SK-N-SH (cell line): Measurements from ENCODE around the gene ELOVL2. TPM values are rescaled to one million over a fixed set of nuclear protein-coding genes. Genes with fewer than 3 reads are reported as not detected.

ENCODE experiments used
- CTCF ChIA-PET: fragments of 300-600, 350-600 bp; formaldehyde crosslinking; extraction: SDS; loops from one replicate; lab custom pipeline; 2021; lab: Yijun Ruan, JAX
- POLR2A ChIA-PET: fragments of 350-600 bp; sonication (Branson Sonifier 250); formaldehyde crosslinking; extraction: SDS; loops from one replicate; lab custom pipeline; 2020; ENCODE audit warnings: antibody characterized with exemption, inconsistent platforms; lab: Yijun Ruan, JAX
- DNase-seq: peaks from one replicate; pipeline ENCODE4 v3.0.0; 2012
- H2AFZ ChIP-seq: fragments of 200-600 bp; sonication (generic); 2 replicates; pipeline ENCODE4 v1.8.1; 2016; ENCODE audit warnings: antibody characterized with exemption, mild to moderate bottlenecking, low read depth
- H3F3A ChIP-seq: fragments of 200-600 bp; sonication (generic); replicated peaks from 2 replicates; pipeline ENCODE3; 2016; ENCODE audit warnings: antibody characterized with exemption, mild to moderate bottlenecking; ENCODE audit not compliant: insufficient read depth
- H3K27ac ChIP-seq, 2 experiments: fragments of 200-500 bp in 1 of 2; fragments of 200-600 bp in 1 of 2; sonication (Bioruptor generic) in 1 of 2; sonication (generic), shearing (Covaris generic) in 1 of 2; 2 replicates each; pipeline versions ENCODE4 v1.5.1 to v1.6.1; 2014 to 2016; ENCODE audit warnings: low read depth in 2 of 2, inconsistent platforms in 1 of 2, low read length in 1 of 2, mild to moderate bottlenecking in 1 of 2, mixed read lengths in 1 of 2
- H3K27me3 ChIP-seq: fragments of 200-600 bp; sonication (generic), shearing (Covaris generic); 2 replicates; pipeline ENCODE4 v1.6.1; 2016; ENCODE audit warnings: mixed run types; ENCODE audit not compliant: insufficient read depth
- H3K36me3 ChIP-seq, 2 experiments: fragments of 200-500 bp in 1 of 2; fragments of 200-600 bp in 1 of 2; sonication (Bioruptor generic) in 1 of 2; sonication (generic) in 1 of 2; replicated peaks in 1 of 2; 2 replicates each; pipeline versions ENCODE3 to v1.5.1; 2014 to 2016; ENCODE audit warnings: low read length in 1 of 2, mild to moderate bottlenecking in 1 of 2; ENCODE audit not compliant: insufficient read depth in 2 of 2, control insufficient read depth in 1 of 2
- H3K4me1 ChIP-seq, 2 experiments: fragments of 200-500 bp in 1 of 2; fragments of 200-600 bp in 1 of 2; sonication (Bioruptor generic) in 1 of 2; sonication (generic), shearing (Covaris generic) in 1 of 2; 2 replicates each; pipeline versions ENCODE4 v1.5.1 to v1.6.1; 2014 to 2016; ENCODE audit warnings: low read depth in 1 of 2, low read length in 1 of 2, mixed run types in 1 of 2; ENCODE audit not compliant: insufficient read depth in 2 of 2, control insufficient read depth in 1 of 2
- H3K4me2 ChIP-seq: fragments of 200-600 bp; sonication (generic), shearing (Covaris generic); 2 replicates; pipeline ENCODE4 v1.6.1; 2017; ENCODE audit warnings: mixed run types
- H3K4me3 ChIP-seq, 2 experiments: fragments of 200-500 bp in 1 of 2; fragments of 200-600 bp in 1 of 2; sonication (Bioruptor generic) in 1 of 2; sonication (generic), shearing (Covaris generic) in 1 of 2; 2 replicates each; pipeline versions ENCODE4 v1.5.1 to v1.8.1; 2014 to 2016; ENCODE audit warnings: low read depth in 2 of 2, inconsistent platforms in 1 of 2, low read length in 1 of 2, mild to moderate bottlenecking in 1 of 2, mixed read lengths in 1 of 2, moderate library complexity in 1 of 2
- H3K79me2 ChIP-seq: fragments of 200-600 bp; sonication (generic); 2 replicates; pipeline ENCODE4 v1.8.1; 2017; ENCODE audit warnings: mild to moderate bottlenecking; ENCODE audit not compliant: insufficient read depth
- H3K9ac ChIP-seq: fragments of 200-600 bp; sonication (generic); 2 replicates; pipeline ENCODE4 v1.6.1; 2017; ENCODE audit warnings: mixed run types
- H3K9me2 ChIP-seq: fragments of 200-600 bp; sonication (generic); 2 replicates; pipeline ENCODE4 v1.6.1; 2017; ENCODE audit warnings: mixed run types
- H3K9me3 ChIP-seq: fragments of 200-600 bp; sonication (generic); 2 replicates; pipeline ENCODE4 v1.6.1; 2017; ENCODE audit warnings: mixed run types, mild to moderate bottlenecking, moderate library complexity
- H4K20me1 ChIP-seq: fragments of 200-600 bp; sonication (generic); 2 replicates; pipeline ENCODE4 v1.6.1; 2017; ENCODE audit warnings: mild to moderate bottlenecking, mixed run types; ENCODE audit not compliant: insufficient read depth
- CHD2 ChIP-seq: fragments of 150-350 bp; IDR thresholded peaks from 2 replicates; pipeline ENCODE4 v1.6.1; 2018; ENCODE audit warnings: low read length; ENCODE audit not compliant: partially characterized antibody
- ELF1 ChIP-seq: IDR thresholded peaks from 2 replicates; pipeline ENCODE4 v1.4.0; 2012
- EP300 ChIP-seq, 2 experiments: IDR thresholded peaks; 2 replicates each; pipeline versions ENCODE4 v1.4.0 to v1.6.1; 2012; ENCODE audit warnings: borderline replicate concordance in 1 of 2, low read depth in 1 of 2, low read length in 1 of 2
- EZH2phosphoT487 ChIP-seq: fragments of 200-600 bp; sonication (generic); IDR thresholded peaks from 2 replicates; pipeline ENCODE4 v1.6.1; 2017; ENCODE audit warnings: low read depth, mixed run types, mild to moderate bottlenecking, antibody characterized with exemption, moderate library complexity, borderline replicate concordance
- FOXM1 ChIP-seq: IDR thresholded peaks from 2 replicates; pipeline ENCODE4 v1.4.0; 2012; ENCODE audit warnings: low read depth, mild to moderate bottlenecking
- GATA2 ChIP-seq: sonication (generic); formaldehyde crosslinking; IDR thresholded peaks from 2 replicates; pipeline ENCODE4 v1.5.0; 2020; ENCODE audit warnings: mild to moderate bottlenecking, missing genetic modification reagents
- JUND ChIP-seq: IDR thresholded peaks from 2 replicates; pipeline ENCODE4 v1.4.0; 2012
- MEF2A ChIP-seq: IDR thresholded peaks from 2 replicates; pipeline ENCODE4 v1.4.0; 2012; ENCODE audit warnings: low read depth, borderline replicate concordance
- MXI1 ChIP-seq: IDR thresholded peaks from 2 replicates; pipeline ENCODE4 v1.6.1; 2012; ENCODE audit warnings: mild to moderate bottlenecking, low read depth, low read length, improper control_type of control experiment
- NRF1 ChIP-seq: IDR thresholded peaks from 2 replicates; pipeline ENCODE4 v1.6.1; 2012; ENCODE audit warnings: low read depth, mild to moderate bottlenecking, low read length
- POLR2AphosphoS5 ChIP-seq: IDR thresholded peaks from 2 replicates; pipeline ENCODE4 v1.6.1; 2012; ENCODE audit warnings: low read depth, low read length
- RAD21 ChIP-seq: IDR thresholded peaks from 2 replicates; pipeline ENCODE4 v1.6.1; 2012; ENCODE audit warnings: mild to moderate bottlenecking, low read length
- RCOR1 ChIP-seq: fragments of 150-350 bp; IDR thresholded peaks from 2 replicates; pipeline ENCODE4 v1.6.1; 2017; ENCODE audit warnings: antibody characterized with exemption, low read length
- RXRA ChIP-seq: IDR thresholded peaks from 2 replicates; pipeline ENCODE4 v1.4.0; 2012; ENCODE audit warnings: low read depth, mild to moderate bottlenecking, borderline replicate concordance
- SMC3 ChIP-seq: IDR thresholded peaks from 2 replicates; pipeline ENCODE4 v1.6.1; 2012; ENCODE audit warnings: low read depth, low read length, improper control_type of control experiment
- TAF1 ChIP-seq: IDR thresholded peaks from 2 replicates; pipeline ENCODE4 v1.6.1; 2012; ENCODE audit warnings: low read depth, mild to moderate bottlenecking, low read length, moderate library complexity, borderline replicate concordance
- TCF12 ChIP-seq: IDR thresholded peaks from 2 replicates; pipeline ENCODE4 v1.4.0; 2012
- TEAD4 ChIP-seq: IDR thresholded peaks from 2 replicates; pipeline ENCODE4 v1.4.0; 2012; ENCODE audit warnings: mild to moderate bottlenecking, borderline replicate concordance; ENCODE audit not compliant: insufficient read depth
- YY1 ChIP-seq: IDR thresholded peaks from 2 replicates; pipeline ENCODE4 v1.4.0; 2012; ENCODE audit warnings: low read depth, mild to moderate bottlenecking
- WGBS: methylation state at CpG from one replicate; pipeline ENCODE4 v1.1.6; 2017; ENCODE audit warnings: low lambda C conversion rate; 5-methylcytosine and 5-hydroxymethylcytosine counted together
- polyA plus RNA-seq, 3 experiments: library from polyadenylated mRNA; depleted of rRNA; stranded (reverse); fragments of >200 nt; gene quantifications; 2 replicates each; pipeline ENCODE4 v1.2.3, GENCODE V29; 2012
- TF ChIP-seq, protein P1 (sequence below): IDR thresholded peaks from 2 replicates; pipeline ENCODE4 v1.4.0; 2012; ENCODE audit warnings: low read depth
- TF ChIP-seq, protein P2 (sequence below): fragments of 150-350 bp; IDR thresholded peaks from 2 replicates; pipeline ENCODE4 v1.6.1; 2017; ENCODE audit warnings: antibody characterized with exemption, low read length, low read depth, borderline replicate concordance
- TF ChIP-seq, protein P3 (sequence below): fragments of 200-600 bp; sonication (generic); IDR thresholded peaks from 2 replicates; pipeline ENCODE4 v1.6.1; 2017; ENCODE audit warnings: antibody characterized with exemption, mild to moderate bottlenecking, moderate library complexity
- TF ChIP-seq, protein P4 (sequence below): fragments of 150-350 bp; IDR thresholded peaks from 2 replicates; pipeline ENCODE4 v1.6.1; 2016; ENCODE audit warnings: mild to moderate bottlenecking, low read depth, low read length

Gene ELOVL2
- polyA plus RNA-seq, 1 of the 3 experiments (the other 2 are of a cell fraction) = 0.39 TPM

DNA sequence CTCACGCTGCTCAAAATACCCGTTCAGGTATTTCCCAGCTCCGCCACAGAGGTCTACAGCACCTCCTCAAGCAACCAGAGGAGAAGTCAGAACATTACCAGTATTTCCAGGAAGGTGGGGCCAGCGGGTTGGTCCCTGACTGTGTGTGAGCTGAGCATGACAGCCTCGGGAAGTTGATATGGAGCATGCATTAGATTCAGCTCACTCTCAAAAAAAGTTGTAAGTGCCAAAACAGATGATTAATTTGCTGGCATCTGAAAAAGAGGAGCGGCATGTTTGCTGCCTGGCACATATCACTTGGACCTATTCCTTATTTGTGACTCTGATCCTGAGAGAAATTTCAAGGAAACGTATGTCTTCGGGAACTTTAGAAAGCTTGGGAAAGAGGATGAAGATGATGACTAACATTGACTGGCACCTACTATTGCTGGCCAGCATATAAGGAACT is 32.3 kb downstream of the ELOVL2 start (continued):
- TF ChIP-seq TAF1 (no peak), RAD21 (no peak), YY1 (no peak), FOXM1 (no peak), JUND (no peak), RXRA (no peak)

- no peaks in the 10 kb centered on the region for H3K9me3 ChIP-seq
- H3K9me2 ChIP-seq = no peaks in the 10 kb centered on the region
- 58% methylated on average over 6 of the region's 6 CpGs for WGBS
- H2AFZ ChIP-seq = peak overlapping the region; percentile 31; the same call in 1 of the 2 replicates
- no peak for DNase-seq
- no peak overlapping the region for H3K27ac ChIP-seq
- no peak overlapping the region for H3K4me3 ChIP-seq
- no peaks in the 10 kb centered on the region for H3K27me3 ChIP-seq
- no peaks in the 10 kb centered on the region for H4K20me1 ChIP-seq
- H3K4me2 ChIP-seq = peak overlapping the region; percentile 43
- no peak overlapping the region for H3K9ac ChIP-seq
- POLR2A ChIA-PET = no interaction called here
- H3F3A ChIP-seq = peaks cover 3% of the 10 kb centered on the region
- peaks cover 6 to 11% of the 10 kb centered on the region in 2 experiments; a peak in 3 of 4 replicates for H3K4me1 ChIP-seq
- CTCF ChIA-PET = no interaction called here
- H3K79me2 ChIP-seq = no peaks in the 10 kb centered on the region
- TF ChIP-seq, protein P1, sequence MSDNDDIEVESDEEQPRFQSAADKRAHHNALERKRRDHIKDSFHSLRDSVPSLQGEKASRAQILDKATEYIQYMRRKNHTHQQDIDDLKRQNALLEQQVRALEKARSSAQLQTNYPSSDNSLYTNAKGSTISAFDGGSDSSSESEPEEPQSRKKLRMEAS = 0 out of 2 replicates have a peak, but pooled peaks have one; percentile 16
- 0 out of 2 replicates have a peak, but pooled peaks have one; percentile 12 for TF ChIP-seq JUND
- TF ChIP-seq TEAD4 = 0 out of 2 replicates have a peak, but pooled peaks have one; percentile 31
- TF ChIP-seq SMC3 = no peak
- no peaks in the 10 kb centered on the region for H3K36me3 ChIP-seq
Observed at GRCh38 chr6:11009353-11009752, 34.8 kb downstream of the ELOVL2 start.

GRCh38 chr6:11008821-11009220 is 35.3 kb downstream of the ELOVL2 start:
- Histone ChIP-seq H3K9ac (no peak overlapping the region), H3K9me3 (no peaks in the 10 kb centered on the region), H3K4me2 (peak overlapping the region; percentile 43; the same call in 1 of the 2 replicates), H3K9me2 (no peaks in the 10 kb centered on the region), H3K4me1 (peaks cover 6 to 11% of the 10 kb centered on the region in 2 experiments; a peak in 3 of 4 replicates), H3K36me3 (no peaks in the 10 kb centered on the region), H3K27me3 (no peaks in the 10 kb centered on the region), H3K4me3 (no peak overlapping the region), H3F3A (peaks cover 3% of the 10 kb centered on the region), H2AFZ (peak overlapping the region; percentile 31; the same call in 1 of the 2 replicates), H3K79me2 (no peaks in the 10 kb centered on the region), H3K27ac (no peak overlapping the region), H4K20me1 (no peaks in the 10 kb centered on the region)
- CTCF ChIA-PET = no interaction called here
- DNase-seq = no peak
- 83% methylated on average over 1 of the region's 1 CpG for WGBS
- no peak for TF ChIP-seq JUND
- TF ChIP-seq TAF1 = no peak
- no peak for TF ChIP-seq MEF2A
- no peak for TF ChIP-seq RXRA
- no peak for TF ChIP-seq EZH2phosphoT487
- TF ChIP-seq, protein P2, sequence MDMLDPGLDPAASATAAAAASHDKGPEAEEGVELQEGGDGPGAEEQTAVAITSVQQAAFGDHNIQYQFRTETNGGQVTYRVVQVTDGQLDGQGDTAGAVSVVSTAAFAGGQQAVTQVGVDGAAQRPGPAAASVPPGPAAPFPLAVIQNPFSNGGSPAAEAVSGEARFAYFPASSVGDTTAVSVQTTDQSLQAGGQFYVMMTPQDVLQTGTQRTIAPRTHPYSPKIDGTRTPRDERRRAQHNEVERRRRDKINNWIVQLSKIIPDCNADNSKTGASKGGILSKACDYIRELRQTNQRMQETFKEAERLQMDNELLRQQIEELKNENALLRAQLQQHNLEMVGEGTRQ = no peak
- no peak for TF ChIP-seq GATA2 (CRISPR knock-in tag)
- TF ChIP-seq, protein P3, sequence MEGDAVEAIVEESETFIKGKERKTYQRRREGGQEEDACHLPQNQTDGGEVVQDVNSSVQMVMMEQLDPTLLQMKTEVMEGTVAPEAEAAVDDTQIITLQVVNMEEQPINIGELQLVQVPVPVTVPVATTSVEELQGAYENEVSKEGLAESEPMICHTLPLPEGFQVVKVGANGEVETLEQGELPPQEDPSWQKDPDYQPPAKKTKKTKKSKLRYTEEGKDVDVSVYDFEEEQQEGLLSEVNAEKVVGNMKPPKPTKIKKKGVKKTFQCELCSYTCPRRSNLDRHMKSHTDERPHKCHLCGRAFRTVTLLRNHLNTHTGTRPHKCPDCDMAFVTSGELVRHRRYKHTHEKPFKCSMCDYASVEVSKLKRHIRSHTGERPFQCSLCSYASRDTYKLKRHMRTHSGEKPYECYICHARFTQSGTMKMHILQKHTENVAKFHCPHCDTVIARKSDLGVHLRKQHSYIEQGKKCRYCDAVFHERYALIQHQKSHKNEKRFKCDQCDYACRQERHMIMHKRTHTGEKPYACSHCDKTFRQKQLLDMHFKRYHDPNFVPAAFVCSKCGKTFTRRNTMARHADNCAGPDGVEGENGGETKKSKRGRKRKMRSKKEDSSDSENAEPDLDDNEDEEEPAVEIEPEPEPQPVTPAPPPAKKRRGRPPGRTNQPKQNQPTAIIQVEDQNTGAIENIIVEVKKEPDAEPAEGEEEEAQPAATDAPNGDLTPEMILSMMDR = no peak
- TF ChIP-seq RCOR1 = no peak
- no peak for TF ChIP-seq NRF1
- TF ChIP-seq POLR2AphosphoS5 = no peak
- no peak for TF ChIP-seq MXI1
- TF ChIP-seq TCF12 = no peak
- no peak for TF ChIP-seq EP300 (IDR thresholded peaks at IDR 0.05; ENCODE audit: borderline replicate concordance in 1 of 2, low read depth in 1 of 2, low read length in 1 of 2)
- TF ChIP-seq CHD2 = no peak
- TF ChIP-seq, protein P1 = no peak
- TF ChIP-seq FOXM1 = no peak
- TF ChIP-seq, protein P4, sequence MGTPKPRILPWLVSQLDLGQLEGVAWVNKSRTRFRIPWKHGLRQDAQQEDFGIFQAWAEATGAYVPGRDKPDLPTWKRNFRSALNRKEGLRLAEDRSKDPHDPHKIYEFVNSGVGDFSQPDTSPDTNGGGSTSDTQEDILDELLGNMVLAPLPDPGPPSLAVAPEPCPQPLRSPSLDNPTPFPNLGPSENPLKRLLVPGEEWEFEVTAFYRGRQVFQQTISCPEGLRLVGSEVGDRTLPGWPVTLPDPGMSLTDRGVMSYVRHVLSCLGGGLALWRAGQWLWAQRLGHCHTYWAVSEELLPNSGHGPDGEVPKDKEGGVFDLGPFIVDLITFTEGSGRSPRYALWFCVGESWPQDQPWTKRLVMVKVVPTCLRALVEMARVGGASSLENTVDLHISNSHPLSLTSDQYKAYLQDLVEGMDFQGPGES = no peak
- no peak for TF ChIP-seq ELF1
- no peak for TF ChIP-seq TEAD4
- POLR2A ChIA-PET = no interaction called here
